Right atrium auricular region (tissue), 2 donors: ENCODE measurements around the gene DDX47. TPM values are rescaled to one million over a fixed set of nuclear protein-coding genes. Genes with fewer than 3 reads are reported as not detected.

Source experiments
- DNase-seq: peaks from one replicate; pipeline ENCODE4 v3.0.0-alpha.2; 2019; ENCODE audit warnings: low spot score
- H3K27ac ChIP-seq, 2 donors: fragments of 200-600 bp; sonication (generic); 1 replicate in 1 of 2; 2 replicates in 1 of 2; pipeline ENCODE4 v1.5.1; 2016 to 2019
- H3K27me3 ChIP-seq, 2 donors: fragments of 200-600 bp; sonication (generic); one replicate each; pipeline versions ENCODE4 v1.5.1 to v1.6.0; 2017 to 2019
- H3K36me3 ChIP-seq: fragments of 200-600 bp; sonication (generic); one replicate; pipeline ENCODE4 v1.5.1; 2016
- H3K4me1 ChIP-seq, 2 donors: fragments of 200-600 bp; sonication (generic); one replicate each; pipeline versions ENCODE4 v1.5.1 to v1.6.0; 2017 to 2019
- H3K4me3 ChIP-seq, 2 donors: fragments of 200-600 bp; sonication (generic); 1 replicate in 1 of 2; 2 replicates in 1 of 2; pipeline ENCODE4 v1.5.1; 2017 to 2019; ENCODE audit warnings: mild to moderate bottlenecking in 1 of 2, moderate library complexity in 1 of 2
- H3K9me3 ChIP-seq, 2 donors: fragments of 200-600 bp; sonication (generic); one replicate each; pipeline ENCODE4 v1.5.1; 2019
- CTCF ChIP-seq, 2 donors: fragments of 200-600 bp; sonication (generic); IDR thresholded peaks; one replicate each; pipeline ENCODE4 v1.5.1; 2019; ENCODE audit warnings: antibody characterized with exemption in 2 of 2
- total RNA-seq, 2 donors: library from RNA; depleted of rRNA; stranded (reverse); fragments of >200 nt; gene quantifications; one replicate each; pipeline ENCODE4 v1.1.0, GENCODE V29; 2016

DDX47 gene
- total RNA-seq, 2 donors from 2014 or later = 24.1 to 35.6 TPM

- no peak for TF ChIP-seq CTCF (IDR thresholded peaks at IDR 0.05)
- H3K4me3 ChIP-seq = peak overlapping the region; percentile 55 to 63
- H3K9me3 ChIP-seq = no peaks in the 10 kb centered on the region
- H3K4me1 ChIP-seq = peaks cover 0 to 26% of the 10 kb centered on the region in 2 donors
- peak overlapping the region; percentile 91 to 98 for H3K27ac ChIP-seq
- no peaks in the 10 kb centered on the region for H3K27me3 ChIP-seq
- H3K36me3 ChIP-seq = no peaks in the 10 kb centered on the region
- no peak for DNase-seq
Observed at GRCh38 chr12:12786351-12786705, 26.8 kb upstream of the DDX47 start.

GRCh38 chr12:12786706-12787601 lies 26.2 kb upstream of the DDX47 start:
- Histone ChIP-seq H3K27me3 (no peaks in the 10 kb centered on the region), H3K9me3 (no peaks in the 10 kb centered on the region), H3K27ac (peak overlapping the region; percentile 91 to 98), H3K4me3 (peak overlapping the region; percentile 55 to 63), H3K36me3 (no peaks in the 10 kb centered on the region), H3K4me1 (peaks cover 0 to 32% of the 10 kb centered on the region in 2 donors)
- DNase-seq = peak; percentile 70
- TF ChIP-seq CTCF (IDR thresholded peaks at IDR 0.05) = peak in 1 of 2 donors; percentile 2

- no peaks in the 10 kb centered on the region for H3K9me3 ChIP-seq
- H3K27ac ChIP-seq = peak overlapping the region; percentile 91 to 98
- no peak for DNase-seq
- H3K4me1 ChIP-seq = peaks cover 0 to 39% of the 10 kb centered on the region in 2 donors
- no peaks in the 10 kb centered on the region for H3K27me3 ChIP-seq
- no peak for TF ChIP-seq CTCF (IDR thresholded peaks at IDR 0.05)
- H3K36me3 ChIP-seq = no peaks in the 10 kb centered on the region
- H3K4me3 ChIP-seq = peak overlapping the region; percentile 55 to 63
Observed at GRCh38 chr12:12788131-12788530, 25.0 kb upstream of the DDX47 start.

- Histone ChIP-seq H3K4me3 (peak overlapping the region; percentile 55 to 63), H3K27ac (peak overlapping the region; percentile 91 to 98), H3K36me3 (no peaks in the 10 kb centered on the region), H3K9me3 (no peaks in the 10 kb centered on the region), H3K27me3 (no peaks in the 10 kb centered on the region), H3K4me1 (peaks cover 0 to 39% of the 10 kb centered on the region in 2 donors)
- peak; percentile 78 for DNase-seq
- TF ChIP-seq CTCF (IDR thresholded peaks at IDR 0.05) = peak; percentile 88 to 90
Observed at GRCh38 chr12:12788675-12789368, 24.3 kb upstream of the DDX47 start.

- Histone ChIP-seq H3K4me1 (peaks cover 0 to 39% of the 10 kb centered on the region in 2 donors), H3K27me3 (no peaks in the 10 kb centered on the region), H3K9me3 (no peaks in the 10 kb centered on the region), H3K36me3 (no peaks in the 10 kb centered on the region), H3K4me3 (no peak overlapping the region), H3K27ac (no peak overlapping the region)
- TF ChIP-seq CTCF (IDR thresholded peaks at IDR 0.05) = no peak
- DNase-seq = no peak
Observed at GRCh38 chr12:12790956-12791355, 22.2 kb upstream of the DDX47 start.
